K562 (cell line): ENCODE data around the gene INHBE. TPM values are rescaled to one million over a fixed set of nuclear protein-coding genes. Genes with fewer than 3 reads are reported as not detected.

Experiments
- BRF1 ChIP-seq: IDR thresholded peaks from 3 replicates; pipeline ENCODE4 v1.6.1; 2011; ENCODE audit warnings: borderline replicate concordance, mild to moderate bottlenecking; ENCODE audit not compliant: insufficient read length; ENCODE audit errors: extremely low read depth
- CEBPG ChIP-seq, 3 experiments: fragments of 200-800 bp in 1 of 3; sonication (Bioruptor generic) in 1 of 3; sonication (generic) in 1 of 3; formaldehyde crosslinking in 1 of 3; IDR thresholded peaks in 2 of 3; conservative IDR thresholded peaks in 1 of 3; 2 replicates each; pipeline versions ENCODE4 v1.6.1 to v1.8.0; 2016 to 2022; ENCODE audit warnings: missing compliant biosample characterization in 2 of 3, missing genetic modification characterization in 2 of 3, mild to moderate bottlenecking in 1 of 3, missing genetic modification reagents in 1 of 3
- CREB1 ChIP-seq, 2 experiments: sonication (generic) in 1 of 2; formaldehyde crosslinking in 1 of 2; IDR thresholded peaks; 2 replicates each; pipeline versions ENCODE4 v1.6.1 to v1.8.0; 2012 to 2022; ENCODE audit warnings: inconsistent platforms in 1 of 2, mild to moderate bottlenecking in 1 of 2, missing genetic modification reagents in 1 of 2, moderate library complexity in 1 of 2
- HOXB6 ChIP-seq: fragments of 250-450 bp; sonication (Bioruptor Pico); IDR thresholded peaks from 2 replicates; pipeline ENCODE4 v1.5.1; 2022; ENCODE audit warnings: mild to moderate bottlenecking, borderline replicate concordance
- KDM2B ChIP-seq: fragments of 250-450 bp; sonication (Bioruptor Pico); IDR thresholded peaks from 2 replicates; pipeline ENCODE4 v1.8.0; 2021; ENCODE audit warnings: mild to moderate bottlenecking, moderate library complexity
- MAFG ChIP-seq: fragments of 450-650 bp; conservative IDR thresholded peaks from 2 replicates; pipeline ENCODE4 v1.6.1; 2016; ENCODE audit warnings: missing genetic modification characterization, missing compliant biosample characterization
- MITF ChIP-seq: IDR thresholded peaks from 2 replicates; pipeline ENCODE4 v1.6.1; 2014; ENCODE audit warnings: antibody characterized with exemption
- NONO ChIP-seq, 2 experiments: fragments of 200-400 bp in 1 of 2; fragments of 450-650 bp in 1 of 2; formaldehyde crosslinking in 1 of 2; IDR thresholded peaks; 2 replicates each; pipeline ENCODE4 v1.6.1; 2017; ENCODE audit warnings: low read depth in 2 of 2, mild to moderate bottlenecking in 2 of 2, moderate library complexity in 2 of 2, low read length in 1 of 2
- POLR3A ChIP-seq: IDR thresholded peaks from 2 replicates; pipeline ENCODE4 v1.6.1; 2011; ENCODE audit warnings: borderline replicate concordance, mild to moderate bottlenecking, moderate library complexity; ENCODE audit not compliant: insufficient read length, insufficient read depth; ENCODE audit errors: extremely low read depth
- TBL1XR1 ChIP-seq, 2 experiments: IDR thresholded peaks; 2 replicates each; pipeline ENCODE4 v1.6.1; 2012; ENCODE audit warnings: improper control_type of control experiment in 2 of 2, low read length in 2 of 2, mild to moderate bottlenecking in 1 of 2
- TRIM28 ChIP-seq: fragments of 450-650 bp; IDR thresholded peaks from 2 replicates; pipeline ENCODE4 v1.6.1; 2017
- VEZF1 ChIP-seq: fragments of 200-800 bp; sonication (Bioruptor generic); IDR thresholded peaks from 2 replicates; pipeline ENCODE4 v1.6.1; 2017; ENCODE audit warnings: missing genetic modification characterization, missing compliant biosample characterization
- ZBTB49 ChIP-seq: sonication (generic); formaldehyde crosslinking; IDR thresholded peaks from 2 replicates; pipeline ENCODE4 v1.8.0; 2022; ENCODE audit warnings: missing genetic modification reagents, mild to moderate bottlenecking, borderline replicate concordance
- ZNF232 ChIP-seq: sonication (generic); formaldehyde crosslinking; IDR thresholded peaks from 2 replicates; pipeline ENCODE4 v1.8.0; 2022; ENCODE audit warnings: mild to moderate bottlenecking, missing genetic modification reagents
- ZNF253 ChIP-seq: fragments of 250-450 bp; sonication (Bioruptor Pico); conservative IDR thresholded peaks from 2 replicates; pipeline ENCODE4 v1.6.1; 2021; ENCODE audit warnings: mild to moderate bottlenecking
- ZNF280A ChIP-seq: fragments of 450-650 bp; IDR thresholded peaks from 2 replicates; pipeline ENCODE4 v1.6.1; 2018; ENCODE audit warnings: mild to moderate bottlenecking, low read depth; ENCODE audit not compliant: partially characterized antibody
- ZNF57 ChIP-seq: fragments of 450-650 bp; formaldehyde crosslinking; IDR thresholded peaks from 2 replicates; pipeline ENCODE4 v1.4.0; 2020; ENCODE audit warnings: mild to moderate bottlenecking, moderate library complexity
- ZNF584 ChIP-seq: fragments of 200-800 bp; sonication (Bioruptor generic); IDR thresholded peaks from 2 replicates; pipeline ENCODE4 v1.6.1; 2016; ENCODE audit warnings: low read depth, mild to moderate bottlenecking, missing genetic modification characterization, missing compliant biosample characterization
- polyA plus RNA-seq, 8 experiments: library from polyadenylated mRNA; depleted of rRNA in 4 of 8; stranded (reverse) in 5 of 8; unstranded in 3 of 8; fragments of >200 nt; fragmentation: Nextera tagmentation in 2 of 8; fragmentation: Illumina TruSeq in 1 of 8; extraction: Ambion mirVana in 2 of 8; extraction: Trizol in 1 of 8; gene quantifications; 2 replicates each; pipeline versions ENCODE4 v1.2.1 to v1.2.3, GENCODE V29; 2011 to 2014; ENCODE audit warnings: inconsistent platforms in 1 of 8, missing spikeins in 1 of 8
- total RNA-seq, 7 experiments: library from RNA; depleted of rRNA in 6 of 7; stranded (reverse); fragments of >200 nt in 6 of 7; fragmentation: Illumina TruSeq in 2 of 7; extraction: Trizol in 2 of 7; gene quantifications; 2 replicates each; pipeline versions ENCODE4 v1.2.1 to v1.2.3, GENCODE V29; 2011 to 2021; ENCODE audit warnings: low replicate concordance in 1 of 7
- TF ChIP-seq, protein P1 (sequence below): sonication (generic); formaldehyde crosslinking; IDR thresholded peaks from 2 replicates; pipeline ENCODE4 v1.8.1; 2023; ENCODE audit warnings: mild to moderate bottlenecking, missing genetic modification reagents

Gene INHBE
- total and polyA plus RNA-seq, 9 of the 15 experiments (the other 6 are each of a cell fraction or from before 2014, with no cell fraction given) = 0.94 to 9.9 (median 7.3) TPM

GRCh38 chr12:57456145-57456700 is 1.1 kb downstream of the INHBE start (continued):
- TF ChIP-seq TBL1XR1 (IDR thresholded peaks at IDR 0.05; ENCODE audit: low read length in 2 of 2) (no peak), NONO (IDR thresholded peaks at IDR 0.05; ENCODE audit: low read depth in 2 of 2, low read length in 1 of 2) (no peak), CREB1 (IDR thresholded peaks at IDR 0.05) (no peak), CREB1 (CRISPR knock-in tag; IDR thresholded peaks at IDR 0.05) (no peak; the same call in 1 of the 2 replicates), ZNF232 (CRISPR knock-in tag) (no peak), POLR3A (no peak), ZNF253 (CRISPR knock-in tag) (no peak), MAFG (tag) (no peak), CEBPG (CRISPR knock-in tag; IDR thresholded peaks at IDR 0.05) (0 out of 2 replicates have a peak, but pooled peaks have one; percentile 9), CEBPG (tag; conservative IDR thresholded peaks at IDR 0.05 in 1 of 2, IDR thresholded peaks at IDR 0.05 in 1 of 2) (no peak), KDM2B (CRISPR knock-in tag) (no peak), VEZF1 (CRISPR knock-in tag) (no peak; the same call in 1 of the 2 replicates), HOXB6 (CRISPR knock-in tag) (no peak), TRIM28 (no peak), ZBTB49 (no peak), ZNF280A (no peak), ZNF57 (CRISPR knock-in tag) (no peak), ZNF584 (CRISPR knock-in tag) (no peak), MITF (no peak), BRF1 (no peak)
- TF ChIP-seq, protein P1, sequence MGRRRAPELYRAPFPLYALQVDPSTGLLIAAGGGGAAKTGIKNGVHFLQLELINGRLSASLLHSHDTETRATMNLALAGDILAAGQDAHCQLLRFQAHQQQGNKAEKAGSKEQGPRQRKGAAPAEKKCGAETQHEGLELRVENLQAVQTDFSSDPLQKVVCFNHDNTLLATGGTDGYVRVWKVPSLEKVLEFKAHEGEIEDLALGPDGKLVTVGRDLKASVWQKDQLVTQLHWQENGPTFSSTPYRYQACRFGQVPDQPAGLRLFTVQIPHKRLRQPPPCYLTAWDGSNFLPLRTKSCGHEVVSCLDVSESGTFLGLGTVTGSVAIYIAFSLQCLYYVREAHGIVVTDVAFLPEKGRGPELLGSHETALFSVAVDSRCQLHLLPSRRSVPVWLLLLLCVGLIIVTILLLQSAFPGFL = no peak
